Measurements from ENCODE around the gene MYEOV.

The MYEOV gene

GRCh38 chr11:69293819-69294505 is at the start of gene MYEOV:
Gene MYEOV, plus strand, starts transcription at chr11:69294155. Its CDS starts 1,200 bp downstream, at chr11:69295355.
- no peak for FAIRE-seq
- no peak for TF ChIP-seq CTCF (IDR thresholded peaks at IDR 0.05; ENCODE audit: insufficient read depth, missing control alignments)
- DNase-seq (ENCODE audit: insufficient read length, low spot score) = no peak

- DNase-seq (ENCODE audit: insufficient read length, low spot score) = no peak
- no peak for FAIRE-seq
- TF ChIP-seq CTCF (IDR thresholded peaks at IDR 0.05; ENCODE audit: insufficient read depth, missing control alignments) = no peak
Observed at GRCh38 chr11:69244266-69244665, 49.7 kb upstream of the MYEOV start.

GRCh38 chr11:69245041-69245440 is 48.9 kb upstream of the MYEOV start:
- DNase-seq (ENCODE audit: insufficient read length, low spot score) (no peak), FAIRE-seq (no peak)

GRCh38 chr11:69245491-69246345 is 48.2 kb upstream of the MYEOV start:
- FAIRE-seq = no peak
- DNase-seq (ENCODE audit: insufficient read length, low spot score) = no peak
- TF ChIP-seq CTCF (IDR thresholded peaks at IDR 0.05; ENCODE audit: insufficient read depth, missing control alignments) = no peak

More at GRCh38 chr11:69245041-69245440, 48.9 kb upstream of the MYEOV start:
- TF ChIP-seq CTCF (IDR thresholded peaks at IDR 0.05; ENCODE audit: insufficient read depth, missing control alignments) = no peak

- FAIRE-seq (no peak), DNase-seq (ENCODE audit: insufficient read length, low spot score) (no peak)
- no peak for TF ChIP-seq CTCF (IDR thresholded peaks at IDR 0.05; ENCODE audit: insufficient read depth, missing control alignments)
Observed at GRCh38 chr11:69249311-69250185, 44.4 kb upstream of the MYEOV start.

- no peak for DNase-seq (ENCODE audit: insufficient read length, low spot score)
- TF ChIP-seq CTCF (IDR thresholded peaks at IDR 0.05; ENCODE audit: insufficient read depth, missing control alignments) = no peak
- no peak for FAIRE-seq
Observed at GRCh38 chr11:69250186-69251056, 43.5 kb upstream of the MYEOV start.
